ENCODE results near the gene PRPF6.

The PRPF6 gene

GRCh38 chr20:63966944-63967322, 14.0 kb upstream of the PRPF6 start:
- DNase-seq (ENCODE audit: low read depth): no peak
- H3K4me3 ChIP-seq (ENCODE audit: low read depth, low read length): no peak overlapping the region
- TF ChIP-seq CTCF (IDR thresholded peaks at IDR 0.05; ENCODE audit: control insufficient read depth, extremely low read depth, insufficient read depth): no peak

GRCh38 chr20:63967330-63968135, 13.4 kb upstream of the PRPF6 start:
- no peak overlapping the region for H3K4me3 ChIP-seq (ENCODE audit: low read depth, low read length)
- no peak for DNase-seq (ENCODE audit: low read depth)
- no peak for TF ChIP-seq CTCF (IDR thresholded peaks at IDR 0.05; ENCODE audit: control insufficient read depth, extremely low read depth, insufficient read depth)

GRCh38 chr20:63968136-63968927, 12.6 kb upstream of the PRPF6 start:
- TF ChIP-seq CTCF (IDR thresholded peaks at IDR 0.05; ENCODE audit: control insufficient read depth, extremely low read depth, insufficient read depth): no peak
- H3K4me3 ChIP-seq (ENCODE audit: low read depth, low read length): peak overlapping the region; percentile 72
- DNase-seq (ENCODE audit: low read depth): no peak

- H3K4me3 ChIP-seq (ENCODE audit: low read depth, low read length): peak overlapping the region; percentile 72
- no peak for TF ChIP-seq CTCF (IDR thresholded peaks at IDR 0.05; ENCODE audit: control insufficient read depth, extremely low read depth, insufficient read depth)
- DNase-seq (ENCODE audit: low read depth): no peak
These were observed 11.8 kb upstream of the PRPF6 start for GRCh38 chr20:63968928-63969760.

GRCh38 chr20:63969838-63970713, 10.9 kb upstream of the PRPF6 start, which contains the start of gene ZNF512B:
Gene ZNF512B (minus strand): TSS chr20:63969930. CDS start chr20:63967950, 1,980 bp downstream.
- H3K4me3 ChIP-seq (ENCODE audit: low read depth, low read length): peak within 1 kb of the TSS; percentile 72
- DNase-seq (ENCODE audit: low read depth): no peak
- TF ChIP-seq CTCF (IDR thresholded peaks at IDR 0.05; ENCODE audit: control insufficient read depth, extremely low read depth, insufficient read depth): 0 out of 2 replicates have a peak, but pooled peaks have one; percentile 1
